Right forelimb (tissue), 1 donor: ENCODE results near the gene GNG12.
A peak's percentile ranks its signal among the peaks of the same experiment; 100 is the strongest.

Experiments used
- DNase-seq: peaks from one replicate; pipeline ENCODE4 v3.0.0-alpha.2; 2018

Gene GNG12

DNA sequence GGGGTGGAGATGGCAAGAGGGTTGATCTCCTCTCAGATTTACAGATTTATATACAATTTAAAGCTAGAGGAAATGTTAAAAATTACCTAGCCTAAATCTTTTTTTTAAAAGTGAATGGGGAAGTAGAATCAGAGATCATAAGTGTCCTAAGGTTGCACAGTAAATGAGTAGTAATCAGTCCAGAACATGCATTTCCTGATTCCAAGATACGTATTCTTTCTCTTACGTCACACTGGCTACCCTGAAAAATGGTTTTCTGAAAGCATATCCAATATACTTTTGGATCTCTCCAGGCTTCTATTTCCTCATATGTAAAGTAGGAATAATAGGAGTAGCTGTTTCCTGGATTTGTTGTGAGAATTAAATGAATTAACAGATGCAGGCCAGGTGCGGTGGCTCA lies 136.6 kb downstream of the GNG12 start:
- DNase-seq, result no peak

DNA sequence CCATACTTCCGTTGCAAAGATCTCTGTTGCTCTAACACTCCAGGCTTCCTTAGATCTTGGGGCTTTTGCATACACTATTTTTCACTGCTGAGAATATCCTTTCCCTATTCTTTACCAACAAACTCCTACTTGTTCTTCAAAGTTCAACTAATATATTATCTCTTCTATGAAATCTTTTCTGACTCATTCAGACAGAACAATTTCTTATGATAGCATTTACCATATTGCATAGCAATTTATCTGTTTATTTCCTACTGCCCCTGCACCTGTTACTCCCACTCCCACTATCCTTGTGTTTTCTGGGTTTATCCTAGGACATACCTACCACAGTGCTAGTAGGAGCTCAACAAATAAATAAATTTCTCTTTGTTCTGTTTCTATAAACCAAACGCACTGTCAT lies 137.3 kb downstream of the GNG12 start:
- no peak for DNase-seq

DNA sequence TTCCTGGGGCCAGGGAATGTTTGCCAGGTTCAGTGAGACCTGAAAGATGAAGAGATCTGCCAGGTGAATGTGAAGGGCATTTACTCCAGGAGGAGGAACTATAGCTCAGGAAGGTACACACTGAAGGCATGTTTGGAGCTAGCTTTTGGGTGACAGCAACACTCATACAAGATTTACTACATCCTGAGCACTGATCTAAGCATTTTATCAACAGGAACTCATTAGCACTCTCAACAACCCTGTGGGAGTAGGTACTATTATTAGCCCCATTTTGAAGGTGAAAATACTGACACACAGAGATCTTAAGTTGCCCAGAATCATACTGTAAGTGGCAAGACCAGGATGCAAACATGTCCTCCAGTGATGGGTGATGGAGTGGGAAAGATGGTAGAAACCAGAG lies 141.6 kb downstream of the GNG12 start:
- DNase-seq, result no peak

DNA sequence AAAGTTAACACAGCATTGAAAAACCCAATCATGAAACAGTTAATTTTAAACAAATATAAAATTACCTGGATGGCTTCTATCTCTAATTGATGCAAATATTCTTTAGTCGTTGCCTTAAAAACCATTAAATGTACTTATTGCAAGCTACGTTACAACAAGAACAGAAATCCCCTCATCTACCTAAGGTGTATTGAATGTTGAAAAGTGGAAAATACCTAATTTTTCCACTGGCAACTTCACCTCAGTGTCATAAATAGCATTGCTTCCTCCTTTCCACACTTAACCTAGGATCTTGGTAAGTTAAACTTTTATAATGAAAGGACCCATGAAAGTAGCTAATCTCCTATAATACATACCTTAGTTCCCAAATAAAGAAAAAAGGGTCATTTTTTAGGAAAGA lies 142.9 kb downstream of the GNG12 start:
- DNase-seq, result no peak

DNA sequence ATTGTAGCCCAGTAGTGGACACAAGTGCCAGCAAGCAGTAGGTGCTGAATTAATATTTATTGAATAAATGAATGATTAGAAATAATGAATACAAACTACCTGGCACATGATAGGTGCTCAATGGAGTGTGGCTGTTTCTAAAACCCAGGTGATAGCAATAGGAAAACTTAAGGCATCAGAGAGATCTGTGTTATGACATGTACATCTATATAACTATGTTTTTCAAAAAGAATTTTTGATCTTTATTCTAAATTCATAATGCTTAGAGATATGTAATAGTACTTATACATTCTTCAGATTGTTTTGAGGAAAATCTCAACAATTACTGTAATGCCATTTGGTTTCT lies 143.3 kb downstream of the GNG12 start:
- DNase-seq, result no peak

DNA sequence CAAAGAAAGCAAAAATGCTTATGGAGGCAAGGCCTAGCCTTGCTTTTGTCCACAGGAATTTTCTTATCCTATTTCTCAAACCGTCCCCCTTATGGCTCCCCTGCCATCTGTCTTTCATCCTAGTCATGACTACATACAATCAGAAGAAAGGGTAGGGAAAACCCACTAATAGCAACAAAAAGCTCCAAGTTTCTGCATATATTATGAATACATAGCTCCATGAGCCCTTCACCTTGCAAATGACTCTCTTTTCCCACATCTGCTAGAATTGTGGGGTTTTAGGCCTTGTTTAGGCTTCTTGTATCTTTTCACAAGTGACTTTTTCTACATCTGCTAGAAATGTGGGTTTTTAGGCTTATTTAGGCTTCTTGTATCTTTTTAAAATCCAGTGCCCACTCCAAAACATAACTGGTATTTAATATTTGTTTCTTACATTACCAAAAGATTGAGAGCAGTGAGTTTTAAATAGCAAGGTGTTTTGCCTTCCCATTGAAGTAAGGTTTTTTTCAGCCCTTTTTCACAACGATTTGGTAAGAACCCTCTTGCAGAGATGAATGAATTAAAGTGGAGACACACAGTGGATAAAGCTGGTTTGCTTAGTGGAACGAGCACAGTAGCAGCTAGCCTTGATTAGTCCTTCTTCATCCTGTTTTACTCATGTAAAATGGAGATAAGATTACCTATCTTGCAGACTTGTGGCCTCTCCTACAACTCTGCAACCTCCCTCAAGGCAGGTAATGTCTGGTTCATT lies 143.8 kb downstream of the GNG12 start:
- no peak for DNase-seq

DNA sequence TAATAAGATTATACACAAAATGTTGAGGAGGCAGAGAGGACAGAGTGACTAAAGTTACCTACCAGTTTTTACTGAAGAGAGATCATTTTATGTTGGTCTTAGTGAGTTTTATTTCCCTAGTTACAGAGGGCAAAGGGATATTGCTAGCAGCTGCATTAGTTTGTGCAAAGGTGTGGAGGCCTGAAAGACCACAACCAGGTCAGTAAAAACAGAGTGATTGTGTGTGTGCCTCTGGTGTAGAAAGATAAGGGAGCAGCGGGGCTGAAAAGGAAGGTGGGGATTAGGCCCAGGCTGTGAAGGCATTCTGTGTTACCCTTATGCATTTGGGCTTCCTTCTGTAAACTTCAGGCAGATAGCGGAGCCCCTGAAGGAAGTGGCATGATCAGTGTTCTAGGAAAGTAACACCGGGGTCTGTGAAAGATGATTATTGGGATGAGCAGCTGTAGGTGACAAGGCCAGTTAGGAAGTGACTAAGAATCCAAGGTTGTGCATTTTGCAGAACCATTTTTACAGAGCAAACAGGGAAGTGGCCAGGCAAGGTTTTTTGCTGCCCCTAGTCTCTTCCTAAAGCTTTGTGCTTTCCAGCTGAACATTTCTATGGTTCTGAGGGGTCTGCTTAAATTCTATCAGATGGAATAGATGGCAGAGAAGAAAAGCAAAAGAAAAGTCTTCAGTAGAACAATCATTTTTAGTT lies 144.6 kb downstream of the GNG12 start:
- DNase-seq, result no peak

DNA sequence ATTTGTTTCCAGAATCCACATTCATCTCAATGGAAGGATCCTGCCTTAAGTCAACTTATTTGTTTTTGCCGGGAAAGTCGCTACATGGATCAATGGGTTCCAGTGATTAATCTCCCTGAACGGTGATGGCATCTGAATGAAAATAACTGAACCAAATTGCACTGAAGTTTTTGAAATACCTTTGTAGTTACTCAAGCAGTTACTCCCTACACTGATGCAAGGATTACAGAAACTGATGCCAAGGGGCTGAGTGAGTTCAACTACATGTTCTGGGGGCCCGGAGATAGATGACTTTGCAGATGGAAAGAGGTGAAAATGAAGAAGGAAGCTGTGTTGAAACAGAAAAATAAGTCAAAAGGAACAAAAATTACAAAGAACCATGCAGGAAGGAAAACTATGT lies 145.6 kb downstream of the GNG12 start:
- no peak for DNase-seq

DNA sequence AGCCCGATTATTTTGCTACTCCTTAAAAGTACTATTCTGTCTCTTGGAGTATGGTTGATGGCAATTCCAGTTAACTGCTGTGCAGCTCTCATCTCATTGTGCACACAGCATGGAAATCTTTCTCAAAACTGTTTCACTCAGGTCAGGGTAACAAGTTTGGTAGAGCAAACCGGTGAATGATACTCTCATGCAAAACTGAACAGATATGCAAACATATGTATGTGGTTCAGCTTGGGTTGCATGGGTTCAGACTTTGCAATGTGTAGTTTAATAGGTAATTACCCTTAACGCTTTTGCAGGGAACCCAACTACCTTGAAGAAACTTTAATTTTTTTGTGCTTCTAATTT lies 146.1 kb downstream of the GNG12 start:
- DNase-seq, result no peak

DNA sequence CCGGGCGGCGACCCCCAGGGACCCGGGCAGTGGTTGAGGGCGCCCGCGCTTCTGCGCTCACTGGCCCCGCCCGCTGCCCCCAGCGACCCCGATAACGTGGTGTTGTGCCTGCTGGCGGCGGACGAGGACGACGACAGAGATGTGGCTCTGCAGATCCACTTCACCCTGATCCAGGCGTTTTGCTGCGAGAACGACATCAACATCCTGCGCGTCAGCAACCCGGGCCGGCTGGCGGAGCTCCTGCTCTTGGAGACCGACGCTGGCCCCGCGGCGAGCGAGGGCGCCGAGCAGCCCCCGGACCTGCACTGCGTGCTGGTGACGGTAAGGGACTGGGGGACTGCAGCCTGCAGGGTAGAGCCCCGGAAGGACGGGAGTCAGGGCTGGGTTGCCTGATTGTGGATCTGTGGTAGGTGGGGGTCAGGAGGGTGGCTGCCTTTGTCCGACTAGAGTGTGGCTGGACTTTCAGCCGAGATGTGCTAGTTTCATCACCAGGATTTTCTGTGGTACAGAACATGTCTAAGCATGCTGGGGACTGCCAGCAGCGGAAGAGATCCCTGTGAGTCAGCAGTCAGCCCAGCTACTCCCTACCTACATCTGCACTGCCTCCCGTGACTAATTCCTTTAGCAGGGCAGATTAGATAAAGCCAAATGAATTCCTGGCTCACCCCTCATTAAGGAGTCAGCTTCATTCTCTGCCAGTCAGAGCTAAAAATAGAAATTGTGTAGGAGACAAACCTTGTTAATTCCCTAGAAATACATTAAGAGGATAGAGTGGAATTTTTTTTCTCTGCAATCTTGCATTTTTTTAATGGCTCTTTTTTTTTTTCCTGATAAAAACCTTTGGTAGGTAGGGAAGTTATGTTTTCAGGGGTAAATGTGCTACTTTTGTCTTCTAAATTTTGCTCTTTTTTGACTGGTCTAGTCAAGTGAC lies 146.7 kb downstream of the GNG12 start:
- peak; percentile 79 for DNase-seq

DNA sequence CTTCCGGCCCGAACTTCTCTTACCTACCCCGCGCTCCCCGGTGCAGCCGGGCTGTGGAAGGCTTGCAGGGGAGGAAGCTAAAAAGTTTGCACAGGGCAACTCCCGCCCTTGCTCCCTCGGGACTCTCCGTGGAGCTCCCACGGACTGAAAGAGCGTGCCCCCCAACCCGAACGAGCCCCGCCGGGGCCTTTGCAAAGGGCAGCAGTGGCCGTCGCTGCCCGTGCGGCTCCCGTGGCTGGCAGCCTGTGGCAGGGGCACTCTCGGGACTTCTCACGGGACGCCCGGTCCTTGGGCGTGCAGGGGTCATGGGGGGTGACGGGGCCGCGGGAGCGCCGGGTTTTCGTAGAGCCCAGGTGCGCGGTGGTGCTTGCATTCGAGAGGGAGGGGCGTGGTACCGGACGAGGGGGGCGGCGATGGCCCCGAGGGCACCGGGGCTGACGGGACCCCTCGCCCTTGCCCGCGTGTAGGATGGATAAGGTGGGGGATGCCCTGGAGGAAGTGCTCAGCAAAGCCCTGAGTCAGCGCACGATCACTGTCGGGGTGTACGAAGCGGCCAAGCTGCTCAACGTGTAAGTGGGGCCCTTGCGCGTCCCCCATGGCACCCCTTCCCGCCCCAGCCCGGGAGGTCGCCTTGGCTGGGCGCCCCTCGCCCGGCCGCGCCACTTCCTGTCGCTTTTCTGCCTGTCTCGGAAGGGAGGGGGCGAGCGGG lies 147.6 kb downstream of the GNG12 start:
- DNase-seq, result no peak

DNA sequence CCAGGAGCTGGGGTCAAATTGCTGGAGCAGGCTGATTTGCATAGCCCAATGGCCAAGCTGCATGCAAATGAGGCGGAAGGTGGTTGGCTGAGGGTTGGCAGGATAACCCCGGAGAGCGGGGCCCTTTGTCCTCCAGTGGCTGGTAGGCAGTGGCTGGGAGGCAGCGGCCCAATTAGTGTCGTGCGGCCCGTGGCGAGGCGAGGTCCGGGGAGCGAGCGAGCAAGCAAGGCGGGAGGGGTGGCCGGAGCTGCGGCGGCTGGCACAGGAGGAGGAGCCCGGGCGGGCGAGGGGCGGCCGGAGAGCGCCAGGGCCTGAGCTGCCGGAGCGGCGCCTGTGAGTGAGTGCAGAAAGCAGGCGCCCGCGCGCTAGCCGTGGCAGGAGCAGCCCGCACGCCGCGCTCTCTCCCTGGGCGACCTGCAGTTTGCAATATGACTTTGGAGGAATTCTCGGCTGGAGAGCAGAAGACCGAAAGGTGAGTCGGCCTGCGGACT lies 148.2 kb downstream of the GNG12 start, which contains the start of gene GADD45A:
Gene GADD45A (plus strand): TSS at position 135 of the 491 bp plus-strand sequence. CDS start 294 bp downstream, at position 429.
- DNase-seq, result peak; percentile 97

DNA sequence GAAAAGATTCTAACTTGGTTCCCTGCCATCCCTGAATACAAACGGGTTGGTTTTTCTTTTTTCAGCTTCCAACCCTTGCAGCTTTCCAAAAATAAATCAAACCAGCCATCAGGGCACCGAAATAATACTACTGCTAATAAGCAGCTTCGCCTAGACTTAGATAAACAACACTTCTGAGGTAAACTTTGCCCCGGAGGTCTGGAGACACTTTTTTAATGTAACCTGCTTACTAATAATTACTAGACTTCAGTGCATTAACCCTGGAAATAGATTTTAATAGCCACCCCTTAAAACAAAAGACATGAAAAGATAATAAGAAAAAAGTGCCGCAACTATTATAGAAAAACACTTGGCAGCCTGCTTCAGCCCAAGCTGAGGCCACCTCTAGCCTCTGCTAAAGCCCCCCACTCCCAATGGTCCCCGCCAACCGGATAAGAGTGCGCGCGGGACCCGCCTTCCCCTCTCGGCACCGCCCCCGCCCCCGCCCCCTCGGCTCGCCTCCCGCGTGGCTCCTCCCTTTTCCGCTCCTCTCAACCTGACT lies 148.7 kb downstream of the GNG12 start:
- no peak for DNase-seq

DNA sequence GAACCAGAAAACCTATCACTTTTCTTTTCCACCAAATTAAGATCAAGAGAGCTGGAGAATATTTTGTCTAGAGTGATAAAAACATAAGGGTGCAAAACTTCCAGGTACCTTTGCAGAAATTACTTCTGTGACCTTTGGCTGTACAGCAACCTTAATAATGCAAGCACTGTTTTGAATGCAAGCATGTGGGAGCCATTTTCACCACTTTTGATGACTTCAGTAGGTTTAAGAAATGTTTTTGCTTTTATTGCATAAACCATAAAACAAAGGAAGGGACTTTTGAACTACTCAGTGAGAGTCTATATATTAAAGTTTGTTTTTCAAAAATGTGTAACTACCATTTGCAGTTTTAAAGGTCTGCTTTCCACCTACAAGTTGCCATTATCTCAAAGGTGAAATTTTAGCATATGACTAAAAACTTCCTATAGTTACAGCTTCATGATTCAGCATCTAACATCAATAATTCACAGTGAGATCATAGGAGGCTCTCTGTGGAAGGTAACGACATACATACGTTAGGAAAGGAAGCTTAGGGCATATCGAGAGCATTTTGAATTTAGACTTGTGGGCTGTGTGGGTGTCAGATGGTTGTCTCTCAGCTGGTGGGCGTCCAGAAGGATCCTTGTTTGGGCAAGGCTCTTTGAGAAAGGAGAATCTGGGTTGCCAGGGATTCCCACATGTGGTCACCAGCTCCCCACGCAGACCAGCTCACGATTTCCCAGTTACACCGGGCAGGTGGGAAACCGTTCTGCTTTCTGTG lies 149.3 kb downstream of the GNG12 start:
- peak; percentile 44 for DNase-seq

DNA sequence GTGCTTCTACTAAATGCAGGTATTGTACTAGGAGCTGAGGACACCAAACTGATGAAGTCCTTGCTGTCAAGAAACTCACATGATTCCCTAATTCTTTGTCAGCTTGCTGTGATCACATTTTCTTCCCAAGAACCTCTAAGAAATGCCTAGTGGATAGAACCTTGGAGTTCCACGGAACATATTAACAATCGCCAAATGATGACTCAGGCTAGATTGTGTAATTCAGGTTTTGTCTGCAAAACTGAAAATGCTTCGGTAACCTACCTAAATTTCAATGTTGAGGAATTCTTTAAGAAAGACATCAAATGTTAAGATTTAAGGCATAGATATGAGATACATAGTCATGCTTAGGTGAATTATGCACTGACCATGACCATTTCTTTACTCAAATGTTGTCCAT lies 150.0 kb downstream of the GNG12 start:
- no peak for DNase-seq

DNA sequence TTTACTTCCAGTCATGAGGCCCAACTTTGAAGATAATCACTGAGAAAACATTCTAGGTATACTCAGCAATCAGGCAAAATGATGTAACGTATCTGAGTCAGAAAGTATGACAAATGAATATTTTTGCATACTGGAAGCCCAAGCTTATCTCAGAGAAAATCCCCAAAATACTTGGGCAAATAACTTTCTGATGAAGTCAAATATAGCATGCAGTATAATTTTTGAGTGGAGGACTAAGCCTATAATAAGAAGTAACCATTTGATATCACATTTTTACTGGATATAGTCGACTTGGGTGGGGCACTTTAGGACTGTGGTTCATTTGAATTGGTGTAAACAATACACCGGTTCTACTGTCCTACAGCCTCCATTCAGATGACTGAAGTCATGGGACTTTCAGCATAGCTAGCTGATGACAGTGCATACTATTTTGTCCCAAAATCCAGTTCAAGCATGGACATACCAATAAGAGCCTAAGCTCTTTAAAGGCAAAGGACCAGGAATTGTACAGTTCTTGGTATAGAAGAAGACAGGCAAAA lies 150.5 kb downstream of the GNG12 start:
- no peak for DNase-seq

DNA sequence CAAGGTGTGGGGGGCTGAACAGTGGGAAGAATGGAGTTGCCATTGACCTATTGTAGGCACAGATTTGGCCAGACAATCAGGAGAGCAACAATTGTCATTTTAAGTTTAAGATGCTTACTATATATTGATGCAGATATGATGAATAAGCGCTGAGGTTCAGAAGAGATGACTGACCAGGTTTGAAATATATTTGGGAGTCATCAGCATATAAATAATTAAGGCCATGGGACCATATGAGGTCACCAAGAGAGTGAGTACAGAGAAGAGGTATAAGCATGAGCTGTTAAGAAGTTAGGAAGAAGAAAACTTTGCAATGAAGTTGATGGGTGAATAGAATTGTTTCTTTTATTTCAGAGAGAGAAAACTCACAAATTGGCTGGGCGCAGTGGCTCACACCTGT lies 152.8 kb downstream of the GNG12 start:
- no peak for DNase-seq

DNA sequence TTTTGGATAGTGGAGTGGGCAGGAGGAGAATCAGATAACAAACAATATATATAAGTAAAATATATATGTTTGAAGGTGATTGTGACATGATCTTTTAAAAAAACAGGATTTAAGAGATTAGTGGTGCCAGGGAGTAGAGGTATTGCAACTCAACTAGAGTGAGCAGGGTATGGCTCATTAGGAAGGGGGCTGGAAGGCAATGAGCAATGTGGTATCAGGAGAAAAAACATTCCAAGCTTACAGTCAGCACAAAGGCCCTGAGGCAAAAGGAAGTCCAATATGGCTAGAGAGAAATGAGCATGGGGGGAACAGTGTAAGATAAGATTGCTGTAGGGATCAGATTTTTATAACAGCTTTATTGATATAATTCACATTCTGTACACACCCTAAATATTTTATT lies 153.6 kb downstream of the GNG12 start:
- no peak for DNase-seq

DNA sequence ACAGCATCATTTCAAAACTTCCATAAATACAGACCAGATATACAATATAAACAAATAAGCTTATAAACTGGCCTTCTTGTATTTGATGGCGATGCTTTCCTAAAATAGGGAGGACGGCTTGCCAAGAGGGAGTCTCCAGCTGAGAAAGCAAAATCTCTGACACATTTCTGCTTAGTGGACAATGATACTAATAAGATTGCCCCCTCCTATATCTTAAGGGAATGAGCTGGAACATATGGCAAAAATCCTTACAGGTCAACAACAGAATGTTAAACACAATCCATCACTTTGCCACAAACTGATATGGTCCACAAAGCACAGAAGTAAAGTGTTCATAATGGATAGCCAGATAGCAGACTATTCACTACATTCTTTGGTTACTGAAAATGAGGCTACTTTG lies 155.3 kb downstream of the GNG12 start:
- DNase-seq, result no peak

DNA sequence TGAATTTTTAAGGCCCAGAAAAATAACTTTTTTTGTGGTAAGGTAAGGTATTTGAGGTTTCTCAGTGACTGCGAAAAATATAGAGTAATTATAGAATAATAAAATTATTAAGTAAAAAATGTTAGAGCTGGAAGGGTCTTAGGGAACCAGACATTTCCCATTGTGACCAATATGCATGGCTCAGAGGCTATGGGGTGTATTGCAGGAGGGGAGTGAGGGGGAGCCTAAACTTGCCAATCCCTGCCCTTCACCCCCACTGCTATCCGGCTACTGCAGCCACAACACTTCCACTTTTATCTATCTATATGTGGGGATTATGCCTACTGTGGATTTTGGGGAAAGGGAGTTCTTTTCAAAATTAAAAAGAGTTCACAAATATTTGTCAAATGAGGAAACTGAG lies 155.9 kb downstream of the GNG12 start:
- DNase-seq, result no peak

DNA sequence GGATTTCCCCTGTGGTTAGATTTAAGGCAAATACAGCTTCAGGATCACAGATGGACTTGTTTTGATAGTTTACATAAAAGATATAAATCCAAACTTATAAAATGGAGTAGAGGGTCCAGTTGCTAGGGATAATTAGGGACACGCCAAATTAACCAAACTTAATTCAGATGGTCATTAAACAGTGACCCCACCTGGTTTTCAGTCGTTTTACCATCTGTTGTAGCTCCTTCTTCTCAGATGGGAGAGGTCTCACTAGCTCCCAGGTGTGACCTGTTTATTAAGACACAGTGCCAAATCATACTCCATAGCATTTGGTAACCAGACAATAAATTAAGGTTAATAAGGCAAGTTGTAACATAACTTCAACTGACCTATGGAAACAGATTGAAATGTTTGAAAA lies 156.3 kb downstream of the GNG12 start:
- no peak for DNase-seq

DNA sequence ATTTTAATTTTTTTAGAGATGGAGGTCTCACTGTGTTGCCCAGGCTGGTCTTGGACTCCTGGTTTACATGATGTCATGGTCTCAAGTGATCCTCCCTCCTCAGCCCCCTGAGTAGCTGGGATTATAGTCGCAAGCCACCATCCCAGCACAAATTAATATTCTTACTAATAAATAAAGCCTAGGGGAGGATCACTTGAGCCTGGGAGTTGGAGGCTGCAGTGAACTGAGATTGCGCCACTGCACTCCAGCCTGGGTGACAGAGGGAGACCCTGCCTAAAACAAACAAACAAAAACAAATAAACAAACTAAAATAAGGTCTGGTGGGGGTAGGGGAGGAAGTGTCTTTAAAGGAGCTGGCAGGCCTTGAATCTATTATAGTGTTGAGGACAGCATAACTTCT lies 157.0 kb downstream of the GNG12 start:
- no peak for DNase-seq
